Skin of body (tissue), 2 donors: Measurements from ENCODE around the gene FETUB. TPM values are rescaled to one million over a fixed set of nuclear protein-coding genes. Genes with fewer than 3 reads are reported as not detected.
"Not testable (repeated sequence)": the region's sequence is repeated elsewhere in the genome, so short reads cannot be mapped to it uniquely, and the experiment has no call there.

Experiments
- DNase-seq: peaks from one replicate; lab custom pipeline; 2025; lab: John Stamatoyannopoulos, UW
- total RNA-seq: library from RNA; depleted of rRNA; stranded (reverse); fragments of >200 nt; gene quantifications from one replicate; pipeline ENCODE4 v1.2.3, GENCODE V29; 2014

The FETUB gene
- total RNA-seq, 1 donor from 2014 or later: 0.49 TPM

GRCh38 chr3:186633481-186633880 lies 6.7 kb upstream of the FETUB start:
- DNase-seq: no peak

GRCh38 chr3:186634207-186634606 lies 6.0 kb upstream of the FETUB start:
- DNase-seq: not testable (repeated sequence)

GRCh38 chr3:186635532-186635931 lies 4.7 kb upstream of the FETUB start:
- no peak for DNase-seq

- no peak for DNase-seq
Measured at GRCh38 chr3:186636536-186636935, 3.7 kb upstream of the FETUB start.

- DNase-seq: no peak
Measured at GRCh38 chr3:186637686-186638085, 2.5 kb upstream of the FETUB start.

DNA sequence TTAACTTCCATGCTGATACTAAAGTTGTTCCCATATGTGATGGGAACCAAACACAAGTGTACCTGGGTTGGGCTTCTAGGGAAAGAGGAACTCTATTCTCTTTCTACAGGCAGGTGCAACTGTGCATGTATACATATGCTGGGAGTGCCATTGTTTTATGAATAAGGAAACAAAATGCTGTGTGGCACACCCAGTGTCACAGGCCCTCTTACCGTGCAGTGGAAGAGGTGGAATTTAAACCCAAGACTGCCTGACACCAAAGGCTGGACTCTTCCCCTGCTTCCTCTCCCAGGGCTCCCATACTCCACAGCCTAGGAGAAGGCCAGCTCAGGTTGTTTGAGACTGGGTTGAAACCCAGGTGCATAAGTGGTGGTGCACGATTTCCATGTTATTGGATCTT lies 1.9 kb upstream of the FETUB start:
- no peak for DNase-seq

DNA sequence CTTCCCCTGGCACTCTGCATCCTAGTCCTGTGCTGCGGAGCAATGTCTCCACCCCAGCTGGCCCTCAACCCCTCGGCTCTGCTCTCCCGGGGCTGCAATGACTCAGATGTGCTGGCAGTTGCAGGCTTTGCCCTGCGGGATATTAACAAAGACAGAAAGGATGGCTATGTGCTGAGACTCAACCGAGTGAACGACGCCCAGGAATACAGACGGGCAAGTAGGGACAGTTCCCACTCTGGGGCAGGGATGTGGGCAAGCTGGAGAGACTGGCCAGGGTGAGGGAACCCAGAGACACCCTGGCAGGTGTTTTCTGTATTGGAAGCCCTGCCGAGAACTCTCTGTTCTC lies 247 bp downstream of the FETUB start:
- DNase-seq: no peak

DNA sequence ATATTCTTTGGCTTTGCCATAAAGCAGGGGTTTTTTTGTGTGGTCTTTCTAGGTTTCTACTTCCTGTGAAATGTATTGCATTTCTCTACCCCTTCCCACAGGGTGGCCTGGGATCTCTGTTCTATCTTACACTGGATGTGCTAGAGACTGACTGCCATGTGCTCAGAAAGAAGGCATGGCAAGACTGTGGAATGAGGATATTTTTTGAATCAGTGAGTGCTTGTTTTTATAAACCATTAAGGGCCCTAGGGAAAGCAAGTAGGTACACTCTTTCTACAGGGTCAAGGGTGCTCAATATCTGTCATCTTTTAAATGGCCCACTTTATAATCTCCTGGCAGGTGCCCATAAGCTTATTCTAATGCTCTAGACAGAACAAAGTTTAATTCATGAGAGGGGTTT lies 730 bp downstream of the FETUB start:
- no peak for DNase-seq

- no peak for DNase-seq
Measured at GRCh38 chr3:186642014-186642413, 1.8 kb downstream of the FETUB start.

- no peak for DNase-seq
Measured at GRCh38 chr3:186643493-186643892, 3.3 kb downstream of the FETUB start.

DNA sequence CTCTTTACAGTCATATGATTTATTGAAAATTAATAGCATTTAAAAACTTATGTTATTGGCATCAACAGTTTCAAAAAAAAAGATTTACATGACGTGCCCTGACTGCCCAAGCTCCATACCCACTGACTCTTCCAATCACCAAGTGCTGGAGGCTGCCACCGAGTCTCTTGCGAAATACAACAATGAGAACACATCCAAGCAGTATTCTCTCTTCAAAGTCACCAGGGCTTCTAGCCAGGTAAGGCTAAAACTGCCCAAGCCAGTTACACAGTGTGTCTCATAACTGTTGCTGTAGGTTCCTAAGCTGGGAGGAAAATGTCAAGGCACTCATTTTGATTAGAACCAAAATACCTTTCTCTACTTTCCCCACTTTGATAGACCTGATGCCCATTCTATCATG lies 4.5 kb downstream of the FETUB start:
- DNase-seq: no peak

- no peak for DNase-seq
Measured at GRCh38 chr3:186646106-186646505, 5.9 kb downstream of the FETUB start.

- no peak for DNase-seq
Measured at GRCh38 chr3:186646841-186647240, 6.6 kb downstream of the FETUB start.

GRCh38 chr3:186648851-186649250 lies 8.7 kb downstream of the FETUB start:
- no peak for DNase-seq

DNA sequence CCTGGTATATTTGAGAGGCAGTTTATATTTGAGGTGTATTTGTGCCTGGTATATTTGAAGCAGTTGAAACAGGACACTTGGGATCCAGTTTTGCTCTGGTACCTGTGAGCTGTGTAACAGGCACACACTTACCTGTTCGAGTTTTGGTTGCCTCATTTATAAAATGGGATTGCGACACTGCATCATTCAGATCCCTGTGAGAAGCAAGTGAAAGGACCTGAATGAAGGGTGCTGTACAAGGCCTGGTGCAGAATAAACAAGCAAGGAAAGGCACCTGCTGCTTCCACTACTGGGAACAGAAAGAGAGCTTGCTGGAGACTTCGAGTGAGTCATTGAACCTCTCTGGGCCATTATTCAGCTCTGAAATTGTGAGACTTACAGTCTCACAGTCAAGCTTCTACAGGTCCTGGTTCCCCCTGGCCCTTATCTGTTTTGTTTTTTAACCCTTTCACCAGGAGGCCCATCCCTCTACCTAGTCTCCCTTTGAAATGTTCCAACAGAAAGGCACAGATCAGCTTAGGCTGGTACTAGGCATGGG lies 11.5 kb downstream of the FETUB start:
- no peak for DNase-seq

GRCh38 chr3:186653080-186653707 lies 13.0 kb downstream of the FETUB start:
- DNase-seq: no peak

- DNase-seq: no peak
Measured at GRCh38 chr3:186653984-186654383, 13.8 kb downstream of the FETUB start.

GRCh38 chr3:186663361-186664118 lies 23.3 kb downstream of the FETUB start:
- DNase-seq: no peak

- no peak for DNase-seq
Measured at GRCh38 chr3:186664119-186664495, 23.9 kb downstream of the FETUB start.

GRCh38 chr3:186664506-186664905 lies 24.3 kb downstream of the FETUB start:
- no peak for DNase-seq

DNA sequence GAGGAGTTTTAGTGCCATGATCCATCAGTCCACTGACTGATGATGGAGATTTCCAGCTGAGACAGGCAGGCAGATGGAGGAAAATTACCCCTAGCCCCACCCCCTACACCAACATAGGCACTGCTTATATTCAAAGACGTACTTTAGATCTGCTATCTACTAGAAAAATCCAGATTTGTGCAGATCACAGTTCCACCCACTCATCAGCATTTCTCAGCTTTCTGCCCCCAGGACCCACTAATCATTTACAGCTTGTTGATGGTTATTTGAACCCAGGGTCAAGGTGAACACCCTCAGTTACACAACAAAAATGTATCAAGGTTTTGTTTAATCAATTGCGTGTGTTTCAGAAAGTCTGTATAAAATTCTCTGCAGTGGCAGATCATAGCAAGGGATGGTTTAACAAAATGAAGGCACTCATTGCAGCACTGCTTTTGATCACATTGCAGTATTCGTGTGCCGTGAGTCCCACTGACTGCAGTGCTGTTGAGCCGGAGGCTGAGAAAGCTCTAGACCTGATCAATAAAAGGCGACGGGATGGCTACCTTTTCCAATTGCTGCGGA lies 25.5 kb downstream of the FETUB start, which contains the start of gene HRG:
HRG (plus strand) TSS at position 390 of the 564 bp plus-strand sequence; CDS start at position 408, 18 bp downstream.
- no peak for DNase-seq

- DNase-seq: no peak
Measured at GRCh38 chr3:186668426-186668825, 28.2 kb downstream of the FETUB start.
